H1 (cell line): ENCODE results near the gene INPP5A. TPM values are rescaled to one million over a fixed set of nuclear protein-coding genes. Genes with fewer than 3 reads are reported as not detected.

Experiments used
- CTCF ChIA-PET: fragments of 300-600 bp; sonication (Branson Sonifier 250); formaldehyde crosslinking; loops from one replicate; lab custom pipeline; 2021; ENCODE audit not compliant: partially characterized antibody; lab: Charles Lee
- POLR2A ChIA-PET: fragments of 300-600 bp; sonication (Branson Sonifier 250); formaldehyde crosslinking; loops from one replicate; lab custom pipeline; 2021; ENCODE audit warnings: inconsistent platforms; ENCODE audit not compliant: partially characterized antibody; lab: Charles Lee
- DNase-seq, 2 experiments: peaks; one replicate each; pipeline versions ENCODE4 v3.0.0 to v3.0.0-alpha.2; 2010 to 2022; ENCODE audit warnings: low spot score in 2 of 2, low read depth in 1 of 2, mixed read lengths in 1 of 2
- FAIRE-seq: peaks from 2 replicates; lab custom pipeline; 2011; peaks lifted over from hg19 to GRCh38; lab: Jason Lieb, UNC
- H2AFZ ChIP-seq: 2 replicates; pipeline ENCODE4 v1.8.1; 2012; ENCODE audit warnings: low read length, inconsistent platforms
- H2AK5ac ChIP-seq: 2 replicates; pipeline ENCODE4 v1.6.1; 2013; ENCODE audit warnings: low read depth, low read length
- H2BK120ac ChIP-seq: replicated peaks from 2 replicates; pipeline ENCODE3; 2013; ENCODE audit warnings: low read depth, low read length, inconsistent platforms
- H2BK12ac ChIP-seq: 2 replicates; pipeline ENCODE4 v1.6.1; 2013; ENCODE audit warnings: low read depth, low read length
- H2BK15ac ChIP-seq: 2 replicates; pipeline ENCODE4 v1.6.1; 2013; ENCODE audit warnings: low read length
- H2BK20ac ChIP-seq: 2 replicates; pipeline ENCODE4 v1.6.1; 2013; ENCODE audit warnings: low read length
- H2BK5ac ChIP-seq: 2 replicates; pipeline ENCODE4 v1.6.1; 2013; ENCODE audit warnings: low read depth, low read length
- H3K14ac ChIP-seq: 2 replicates; pipeline ENCODE4 v1.6.1; 2013; ENCODE audit warnings: inconsistent platforms; ENCODE audit not compliant: insufficient read length
- H3K18ac ChIP-seq: 2 replicates; pipeline ENCODE4 v1.6.1; 2013; ENCODE audit warnings: low read length; ENCODE audit errors: extremely low read depth
- H3K23ac ChIP-seq: 2 replicates; pipeline ENCODE4 v1.6.1; 2013; ENCODE audit warnings: inconsistent platforms; ENCODE audit not compliant: insufficient read length
- H3K23me2 ChIP-seq: 2 replicates; pipeline ENCODE4 v1.6.1; 2013; ENCODE audit warnings: low read depth, low read length
- H3K27ac ChIP-seq: 2 replicates; pipeline ENCODE4 v1.6.1; 2011; ENCODE audit warnings: low read depth, low read length, inconsistent platforms
- H3K27me3 ChIP-seq, 4 experiments: replicated peaks in 1 of 4; 1 replicate in 1 of 4; 2 replicates in 3 of 4; pipeline versions ENCODE4 v1.6.1 to v1.8.1; 2011 to 2013; ENCODE audit warnings: low read length in 3 of 4, mild to moderate bottlenecking in 3 of 4, inconsistent platforms in 2 of 4, mixed read lengths in 2 of 4, moderate library complexity in 1 of 4; ENCODE audit not compliant: control insufficient read depth in 3 of 4, insufficient read depth in 3 of 4; ENCODE audit errors: extremely low read depth in 1 of 4
- H3K36me3 ChIP-seq, 4 experiments: 2 replicates each; pipeline versions ENCODE4 v1.6.1 to v1.8.1; 2011 to 2013; ENCODE audit warnings: mild to moderate bottlenecking in 4 of 4, low read length in 3 of 4, moderate library complexity in 2 of 4, control low read depth in 1 of 4, inconsistent platforms in 1 of 4; ENCODE audit not compliant: insufficient read depth in 4 of 4, control insufficient read depth in 2 of 4
- H3K4ac ChIP-seq: replicated peaks from 2 replicates; pipeline ENCODE3; 2013; ENCODE audit warnings: low read length, low read depth, mixed read lengths, inconsistent platforms; ENCODE audit not compliant: insufficient read length
- H3K4me1 ChIP-seq, 4 experiments: replicated peaks in 1 of 4; 1 replicate in 1 of 4; 2 replicates in 3 of 4; pipeline versions ENCODE4 v1.6.1 to v1.8.1; 2011 to 2013; ENCODE audit warnings: low read length in 3 of 4, inconsistent platforms in 2 of 4, mixed read lengths in 1 of 4; ENCODE audit not compliant: insufficient read depth in 4 of 4, control insufficient read depth in 3 of 4
- H3K4me2 ChIP-seq, 2 experiments: 2 replicates each; pipeline versions ENCODE4 v1.6.1 to v1.8.1; 2011 to 2013; ENCODE audit warnings: low read depth in 2 of 2, low read length in 2 of 2, control low read depth in 1 of 2, inconsistent platforms in 1 of 2, mild to moderate bottlenecking in 1 of 2; ENCODE audit not compliant: insufficient read depth in 1 of 2
- H3K4me3 ChIP-seq, 4 experiments: fragments of 200-600, 300-600 bp in 1 of 4; sonication (generic), shearing (Covaris generic), sonication (Bioruptor Twin) in 1 of 4; 2 replicates each; pipeline versions ENCODE4 v1.5.1 to v1.8.1; 2011 to 2016; ENCODE audit warnings: low read length in 4 of 4, low read depth in 3 of 4, control low read depth in 2 of 4, inconsistent platforms in 2 of 4, mild to moderate bottlenecking in 2 of 4, mixed read lengths in 1 of 4, moderate library complexity in 1 of 4; ENCODE audit not compliant: insufficient read depth in 2 of 4; ENCODE audit errors: extremely low read depth in 1 of 4
- H3K56ac ChIP-seq: replicated peaks from 2 replicates; pipeline ENCODE3; 2013; ENCODE audit warnings: low read depth, mild to moderate bottlenecking, mixed read lengths, low read length, inconsistent platforms; ENCODE audit not compliant: insufficient read length
- H3K79me1 ChIP-seq: 2 replicates; pipeline ENCODE4 v1.6.1; 2013; ENCODE audit warnings: low read depth, low read length, control low read depth
- H3K79me2 ChIP-seq, 2 experiments: 2 replicates each; pipeline versions ENCODE4 v1.6.1 to v1.8.1; 2012 to 2013; ENCODE audit warnings: low read length in 2 of 2, mild to moderate bottlenecking in 2 of 2, inconsistent platforms in 1 of 2; ENCODE audit not compliant: insufficient read depth in 2 of 2, control insufficient read depth in 1 of 2
- H3K9ac ChIP-seq, 4 experiments: replicated peaks in 1 of 4; 1 replicate in 1 of 4; 2 replicates in 3 of 4; pipeline versions ENCODE4 v1.6.1 to v1.8.1; 2011 to 2013; ENCODE audit warnings: low read depth in 3 of 4, low read length in 3 of 4, control low read depth in 2 of 4, mild to moderate bottlenecking in 2 of 4, moderate library complexity in 2 of 4, inconsistent platforms in 1 of 4; ENCODE audit errors: extremely low read depth in 1 of 4
- H3K9me3 ChIP-seq, 2 experiments: 2 replicates each; pipeline versions ENCODE4 v1.6.1 to v1.8.1; 2012 to 2013; ENCODE audit warnings: mild to moderate bottlenecking in 2 of 2, moderate library complexity in 2 of 2, control low read depth in 1 of 2, inconsistent platforms in 1 of 2, low read depth in 1 of 2, low read length in 1 of 2, mixed read lengths in 1 of 2; ENCODE audit not compliant: insufficient read depth in 2 of 2
- H4K20me1 ChIP-seq, 2 experiments: replicated peaks in 1 of 2; 2 replicates each; pipeline versions ENCODE3 to v1.8.1; 2011 to 2013; ENCODE audit warnings: inconsistent platforms in 2 of 2, low read length in 2 of 2, mild to moderate bottlenecking in 1 of 2; ENCODE audit not compliant: insufficient read depth in 2 of 2, control insufficient read depth in 1 of 2
- H4K5ac ChIP-seq: 2 replicates; pipeline ENCODE4 v1.6.1; 2013; ENCODE audit warnings: low read length, low read depth, mixed read lengths, inconsistent platforms; ENCODE audit not compliant: insufficient read length
- H4K8ac ChIP-seq: 2 replicates; pipeline ENCODE4 v1.8.0; 2013; ENCODE audit warnings: mild to moderate bottlenecking, moderate library complexity, low read length, inconsistent platforms; ENCODE audit not compliant: insufficient read depth; ENCODE audit errors: extremely low read depth
- H4K91ac ChIP-seq: replicated peaks from 2 replicates; pipeline ENCODE3; 2013; ENCODE audit warnings: low read length, mixed read lengths, inconsistent platforms; ENCODE audit not compliant: insufficient read length
- ASH2L ChIP-seq: fragments of 200-600, 300-600 bp; sonication (generic); IDR thresholded peaks from one replicate; pipeline ENCODE4 v1.7.1; 2017; ENCODE audit warnings: low read length
- CTCF ChIP-seq, 3 experiments: IDR thresholded peaks; 1 replicate in 2 of 3; 2 replicates in 1 of 3; pipeline versions ENCODE4 v1.5.1 to v1.6.1; 2011; ENCODE audit warnings: low read length in 3 of 3, mild to moderate bottlenecking in 3 of 3, inconsistent platforms in 2 of 3, low read depth in 1 of 3, moderate library complexity in 1 of 3; ENCODE audit not compliant: insufficient read depth in 1 of 3; ENCODE audit errors: control extremely low read depth in 1 of 3
- E2F6 ChIP-seq: IDR thresholded peaks from 2 replicates; pipeline ENCODE4 v1.6.1; 2012; ENCODE audit warnings: inconsistent platforms
- EGR1 ChIP-seq: IDR thresholded peaks from 2 replicates; pipeline ENCODE4 v1.6.1; 2011; ENCODE audit warnings: low read depth, low read length, borderline replicate concordance
- HDAC6 ChIP-seq: IDR thresholded peaks from one replicate; pipeline ENCODE4 v1.7.1; 2012; ENCODE audit warnings: low read depth, mild to moderate bottlenecking, inconsistent platforms, low read length, moderate library complexity
- JUN ChIP-seq: IDR thresholded peaks from 2 replicates; pipeline ENCODE4 v1.6.1; 2011; ENCODE audit warnings: low read depth, mild to moderate bottlenecking, improper control_type of control experiment, low read length
- MAX ChIP-seq: IDR thresholded peaks from 2 replicates; pipeline ENCODE4 v1.6.1; 2012; ENCODE audit warnings: inconsistent platforms
- POLR2A ChIP-seq, 2 experiments: IDR thresholded peaks; 1 replicate in 1 of 2; 2 replicates in 1 of 2; pipeline ENCODE4 v1.6.1; 2011; ENCODE audit warnings: low read depth in 2 of 2, low read length in 2 of 2, mild to moderate bottlenecking in 2 of 2; ENCODE audit errors: control extremely low read depth in 1 of 2
- RFX5 ChIP-seq: IDR thresholded peaks from 2 replicates; pipeline ENCODE4 v1.6.1; 2011; ENCODE audit warnings: low read depth, low read length, improper control_type of control experiment, borderline replicate concordance
- SIRT6 ChIP-seq: IDR thresholded peaks from one replicate; pipeline ENCODE4 v1.7.1; 2012; ENCODE audit warnings: low read length, inconsistent platforms
- TBP ChIP-seq: IDR thresholded peaks from 2 replicates; pipeline ENCODE4 v1.6.1; 2011; ENCODE audit warnings: low read depth, low read length, improper control_type of control experiment
- WGBS, 2 experiments: shearing (Covaris generic) in 1 of 2; methylation state at CpG; one replicate each; pipeline versions ENCODE4 v1.1.6 to v1.1.7; 2013 to 2015; ENCODE audit warnings: low lambda C conversion rate in 2 of 2, mixed read lengths in 2 of 2, inconsistent platforms in 1 of 2, low coverage in 1 of 2, missing lambda C conversion rate in 1 of 2; ENCODE audit not compliant: insufficient replicate concordance in 2 of 2, insufficient coverage in 1 of 2, insufficient read length in 1 of 2; ENCODE audit errors: extremely low coverage in 1 of 2, missing lambda C conversion rate in 1 of 2; 5-methylcytosine and 5-hydroxymethylcytosine counted together
- polyA plus RNA-seq, 7 experiments: library from polyadenylated mRNA; depleted of rRNA in 3 of 7; stranded (reverse) in 5 of 7; unstranded in 2 of 7; fragments of >200 nt in 5 of 7; fragments of 200-250 nt in 2 of 7; gene quantifications; 1 replicate in 5 of 7; 2 replicates in 1 of 7; 4 replicates in 1 of 7; pipeline versions ENCODE4 v1.2.1 to v1.2.3, GENCODE V29; 2011 to 2013; ENCODE audit warnings: missing spikeins in 2 of 7, mixed read lengths in 2 of 7
- total RNA-seq: library from RNA; stranded (reverse); fragmentation: NEBNext Ultra II Directional; extraction: Animal tissue kit (Norgen Biotek cat#: 25700); gene quantifications from 2 replicates; pipeline ENCODE4 v1.2.1, GENCODE V29; 2021

Gene INPP5A
- total and polyA plus RNA-seq, 2 of the 8 experiments (the other 6 are each of a cell fraction or from before 2014, with no cell fraction given) = 19.7 to 27.5 TPM

GRCh38 chr10:132670546-132671227 is 133.1 kb downstream of the INPP5A start:
- Histone ChIP-seq H3K4me1 (no peaks in the 10 kb centered on the region; a peak in 1 of 7 replicates), H3K36me3 (no peaks in the 10 kb centered on the region), H3K27ac (no peak overlapping the region), H2AFZ (no peak overlapping the region), H4K20me1 (no peaks in the 10 kb centered on the region), H4K8ac (no peak overlapping the region), H4K5ac (no peak overlapping the region), H3K23ac (no peak overlapping the region), H4K91ac (no peak overlapping the region), H3K14ac (no peak overlapping the region), H3K23me2 (no peaks in the 10 kb centered on the region), H2AK5ac (no peak overlapping the region), H3K79me2 (no peaks in the 10 kb centered on the region), H3K9me3 (no peaks in the 10 kb centered on the region), H3K18ac (no peak overlapping the region), H3K4ac (no peak overlapping the region), H3K4me2 (no peak overlapping the region), H2BK120ac (no peak overlapping the region), H3K79me1 (no peaks in the 10 kb centered on the region), H3K4me3 (no peak overlapping the region), H2BK20ac (no peak overlapping the region), H2BK12ac (no peak overlapping the region), H3K27me3 (no peaks in the 10 kb centered on the region), H2BK15ac (no peak overlapping the region), H3K56ac (no peak overlapping the region), H2BK5ac (no peak overlapping the region), H3K9ac (no peak overlapping the region)
- CTCF ChIA-PET = no interaction called here
- no peak for FAIRE-seq
- POLR2A ChIA-PET = no interaction called here
- 93% methylated on average over 11 of the region's 12 CpGs; no CpG with 5 or more reads in 1 of the 2 experiments for WGBS, 2 experiments
- DNase-seq = no peak
- TF ChIP-seq ASH2L (no peak), POLR2A (IDR thresholded peaks at IDR 0.05; ENCODE audit: control extremely low read depth in 1 of 2, low read depth in 2 of 2, low read length in 2 of 2) (no peak), EGR1 (no peak), CTCF (IDR thresholded peaks at IDR 0.05; ENCODE audit: control extremely low read depth in 1 of 3, insufficient read depth in 1 of 3, low read depth in 1 of 3, low read length in 3 of 3) (no peak), MAX (no peak), SIRT6 (no peak), TBP (no peak), HDAC6 (no peak), RFX5 (no peak), JUN (no peak), E2F6 (no peak)
